CD4-positive, alpha-beta T cell treated with Interleukin-6 for 4 hours (primary cell): ENCODE data around the gene HMGCLL1.

Source experiments
- DNase-seq: peaks from one replicate; pipeline ENCODE4 v3.0.0-alpha.2; 2020; ENCODE audit warnings: mixed read lengths

The HMGCLL1 gene

GRCh38 chr6:55530931-55531330 is 48.1 kb downstream of the HMGCLL1 start:
- DNase-seq = no peak

GRCh38 chr6:55528624-55529023 is 50.4 kb downstream of the HMGCLL1 start:
- DNase-seq = no peak

- DNase-seq = no peak
Measured at GRCh38 chr6:55524441-55524840, 54.6 kb downstream of the HMGCLL1 start.

DNA sequence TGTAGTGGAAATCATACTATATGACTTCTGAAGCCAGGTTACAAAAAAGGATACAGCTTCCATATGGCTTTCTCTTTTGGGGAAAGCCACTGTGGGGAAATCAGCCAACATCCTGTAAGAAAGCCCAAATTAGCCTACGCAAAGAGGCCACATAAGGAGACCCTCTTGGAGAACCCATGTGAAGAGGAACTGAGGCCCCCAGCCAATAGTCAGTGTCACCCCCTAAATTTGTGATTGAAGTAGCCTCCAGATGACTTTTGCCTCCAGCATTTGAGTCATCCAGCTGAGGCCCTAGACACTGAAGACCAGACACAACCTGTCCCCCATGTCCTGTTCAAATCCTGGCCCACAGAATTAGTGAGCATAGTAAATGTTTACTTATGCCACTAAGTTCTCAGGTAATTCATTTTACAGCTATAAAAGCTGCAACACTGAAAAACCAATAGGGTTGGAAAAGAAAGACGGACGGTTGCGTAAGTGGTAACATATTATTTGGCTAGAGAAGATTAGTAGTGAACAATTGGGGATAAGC is 60.4 kb downstream of the HMGCLL1 start:
- no peak for DNase-seq

DNA sequence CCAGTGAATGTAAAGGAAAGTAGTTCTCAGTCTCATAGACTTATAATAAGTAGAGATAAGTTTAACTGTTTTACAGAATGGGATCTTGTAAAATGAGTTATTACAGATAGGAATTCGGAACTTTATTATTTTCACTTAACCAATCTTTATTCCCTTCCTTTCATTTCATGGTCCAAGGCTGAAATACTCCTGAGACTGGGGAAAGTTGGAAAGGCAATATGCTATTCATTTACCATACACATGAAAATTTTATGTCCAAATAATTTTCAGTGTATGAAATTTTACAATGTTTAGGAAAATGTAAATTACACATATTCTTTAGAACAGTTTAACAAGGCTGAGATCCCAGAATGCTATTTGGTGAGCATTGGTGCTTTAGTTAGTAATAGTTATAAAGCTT is 62.3 kb downstream of the HMGCLL1 start:
- no peak for DNase-seq

GRCh38 chr6:55512904-55513303 is 66.1 kb downstream of the HMGCLL1 start:
- no peak for DNase-seq

GRCh38 chr6:55511122-55511800 is 67.7 kb downstream of the HMGCLL1 start:
- no peak for DNase-seq

- no peak for DNase-seq
Measured at GRCh38 chr6:55499591-55499990, 79.4 kb downstream of the HMGCLL1 start.

- no peak for DNase-seq
Measured at GRCh38 chr6:55497694-55498093, 81.3 kb downstream of the HMGCLL1 start.

DNA sequence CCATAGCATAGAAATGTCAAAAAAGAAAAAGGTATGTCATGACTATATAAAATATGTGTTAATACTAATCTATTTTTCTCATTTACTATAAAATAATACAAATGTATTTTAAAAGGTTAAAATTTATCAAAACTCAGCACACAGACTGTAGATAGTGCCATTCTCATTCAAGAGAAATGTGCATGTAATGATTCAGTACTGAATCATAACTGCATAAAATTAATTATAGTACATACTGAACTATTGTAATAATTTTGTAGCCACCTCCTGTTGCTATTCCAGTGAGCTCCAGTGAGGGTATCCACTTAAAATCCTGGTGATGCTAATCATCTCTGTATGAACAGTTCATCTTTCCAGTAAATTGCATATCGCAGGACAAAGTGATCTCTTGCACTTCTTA is 82.8 kb downstream of the HMGCLL1 start:
- DNase-seq = no peak

GRCh38 chr6:55495277-55495676 is 83.7 kb downstream of the HMGCLL1 start:
- no peak for DNase-seq

- no peak for DNase-seq
Measured at GRCh38 chr6:55494411-55494810, 84.6 kb downstream of the HMGCLL1 start.

GRCh38 chr6:55492259-55492658 is 86.7 kb downstream of the HMGCLL1 start:
- DNase-seq = no peak

DNA sequence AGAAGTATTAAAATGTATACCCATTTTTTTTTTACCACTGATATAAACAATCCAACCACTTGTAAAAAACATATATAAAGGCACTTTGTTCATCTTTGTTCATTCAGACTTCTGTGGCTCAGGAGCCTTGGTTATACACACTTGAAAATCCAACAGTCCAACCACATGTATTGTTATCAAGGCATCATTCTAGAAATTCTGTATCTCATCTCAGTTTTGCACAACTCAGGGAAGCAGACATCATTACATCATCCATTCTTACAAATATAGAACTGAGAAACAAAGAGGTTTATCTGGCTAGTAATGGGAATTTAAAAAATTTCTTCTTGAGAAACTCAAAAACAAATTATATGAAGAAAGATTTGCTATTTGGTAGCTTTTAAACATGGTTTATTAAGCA is 88.1 kb downstream of the HMGCLL1 start:
- no peak for DNase-seq

DNA sequence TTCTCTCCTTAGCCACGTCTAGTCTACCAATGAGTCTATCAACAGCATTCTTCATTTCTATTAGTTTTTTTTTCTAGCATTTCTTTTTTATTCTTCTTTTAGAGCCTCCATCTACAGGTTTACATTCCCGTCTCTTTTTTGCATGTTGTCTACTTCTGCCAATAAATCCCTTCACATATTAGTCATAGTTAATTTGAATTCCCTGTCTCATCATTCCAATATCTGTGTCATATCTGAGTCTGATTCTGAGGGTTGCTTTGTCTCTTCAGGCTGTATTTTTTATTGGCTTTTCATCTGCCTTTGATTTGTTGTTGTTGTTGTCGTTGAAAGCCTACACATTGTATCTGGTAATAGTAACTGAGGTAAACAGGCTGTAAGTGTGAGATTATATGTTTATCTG is 104.6 kb downstream of the HMGCLL1 start:
- no peak for DNase-seq

DNA sequence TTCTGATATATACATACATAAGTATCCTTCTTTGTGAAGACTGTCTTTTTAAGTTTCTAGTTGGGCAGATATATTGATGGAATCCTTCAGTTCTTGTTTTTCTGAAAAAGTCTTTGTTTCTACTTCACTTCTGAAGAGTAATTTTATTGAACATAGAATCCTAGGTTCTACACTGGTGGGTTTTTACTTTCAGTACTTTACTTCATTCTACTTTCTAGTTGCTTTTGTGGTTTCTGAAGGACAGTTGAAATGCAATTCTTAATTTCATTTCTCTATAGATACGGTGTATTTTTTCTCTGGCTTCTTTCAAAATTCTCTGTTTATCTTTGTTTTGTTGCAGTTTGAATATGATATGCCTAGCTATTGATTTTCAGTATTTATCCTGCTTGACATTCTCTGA is 105.3 kb downstream of the HMGCLL1 start:
- DNase-seq = no peak

DNA sequence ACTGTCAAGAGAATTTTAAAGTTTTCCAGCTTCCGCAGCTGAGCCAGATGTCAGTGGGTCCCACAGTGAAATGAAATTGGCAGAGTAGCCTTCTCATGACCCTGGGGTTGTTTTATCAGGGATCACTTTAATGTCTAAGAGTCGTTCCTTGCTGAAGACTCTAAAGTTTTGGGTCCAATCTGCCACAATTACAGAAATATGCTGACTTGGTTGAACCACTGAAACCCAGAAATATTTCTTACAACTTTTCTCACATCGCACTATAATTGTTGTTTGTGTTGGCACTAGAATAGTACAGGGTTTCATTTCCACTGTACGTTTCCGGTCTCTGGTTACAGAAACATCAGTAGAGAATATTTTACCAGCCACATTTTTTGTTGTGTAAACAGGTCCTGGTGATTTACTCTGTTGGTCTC is 109.0 kb downstream of the HMGCLL1 start:
- no peak for DNase-seq

GRCh38 chr6:55456016-55456415 is 123.0 kb downstream of the HMGCLL1 start:
- no peak for DNase-seq

- no peak for DNase-seq
Measured at GRCh38 chr6:55450005-55450404, 129.0 kb downstream of the HMGCLL1 start.

DNA sequence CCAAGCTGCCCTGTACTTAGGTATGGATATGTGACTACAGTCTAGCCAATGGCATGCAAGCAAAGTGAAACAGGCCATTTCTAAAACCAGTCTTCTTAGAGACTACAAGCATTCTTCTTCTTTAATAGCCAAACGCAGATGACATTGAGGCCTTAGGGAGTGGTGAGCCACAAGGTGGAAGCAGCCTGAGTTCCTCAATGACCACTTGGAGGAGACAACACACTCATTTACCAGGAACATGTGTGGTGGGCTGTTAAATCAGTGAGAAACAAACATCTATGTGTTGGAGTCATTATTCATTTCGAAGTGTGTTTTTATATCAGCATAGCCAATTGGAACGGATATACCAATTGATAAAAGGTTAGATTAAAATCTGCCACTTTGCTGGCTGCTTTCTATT is 129.8 kb downstream of the HMGCLL1 start:
- no peak for DNase-seq

GRCh38 chr6:55448451-55448850 is 130.5 kb downstream of the HMGCLL1 start:
- DNase-seq = no peak

- no peak for DNase-seq
Measured at GRCh38 chr6:55447891-55448290, 131.1 kb downstream of the HMGCLL1 start.

GRCh38 chr6:55445648-55446204 is 133.3 kb downstream of the HMGCLL1 start:
- DNase-seq = no peak

GRCh38 chr6:55443238-55444134 is 135.5 kb downstream of the HMGCLL1 start:
- no peak for DNase-seq
